Caco-2 (cell line): ENCODE results near the gene GLT8D2. TPM values are rescaled to one million over a fixed set of nuclear protein-coding genes. Genes with fewer than 3 reads are reported as not detected.

Source experiments
- BruUV-seq: library from RNA; stranded (reverse); fragments of 400-500 nt; replicated peaks from 2 replicates; lab custom pipeline; 2021; lab: Mats Ljungman, UMichigan
- CTCF ChIA-PET: fragments of 300-600 bp; sonication (Branson Sonifier 250); formaldehyde crosslinking; loops from one replicate; lab custom pipeline; 2022; ENCODE audit warnings: antibody characterized with exemption; lab: Charles Lee
- POLR2A ChIA-PET: fragments of 300-600 bp; sonication (Branson Sonifier 250); formaldehyde crosslinking; loops from one replicate; lab custom pipeline; 2022; ENCODE audit warnings: antibody characterized with exemption; lab: Charles Lee
- DNase-seq, 2 experiments: peaks; one replicate each; pipeline versions ENCODE4 v3.0.0 to v3.0.0-alpha.2; 2020 to 2022
- H3K27me3 ChIP-seq: replicated peaks from 2 replicates; pipeline ENCODE4 v1.6.0; 2011; ENCODE audit warnings: low read length; ENCODE audit not compliant: control insufficient read depth, insufficient read depth
- H3K36me3 ChIP-seq: 2 replicates; pipeline ENCODE4 v1.5.1; 2011; ENCODE audit warnings: low read length; ENCODE audit not compliant: control insufficient read depth, insufficient read depth
- H3K4me1 ChIP-seq: fragments of 250-450 bp; sonication (Bioruptor Pico); 2 replicates; pipeline ENCODE4 v1.5.1; 2020; ENCODE audit warnings: mild to moderate bottlenecking
- H3K4me3 ChIP-seq: 2 replicates; pipeline ENCODE4 v1.5.1; 2011; ENCODE audit warnings: low read depth, mild to moderate bottlenecking, control low read depth, low read length
- H3K9me3 ChIP-seq: fragments of 250-450 bp; sonication (Bioruptor Pico); 2 replicates; pipeline ENCODE4 v1.5.1; 2020; ENCODE audit warnings: mild to moderate bottlenecking, moderate library complexity
- H3K27ac Mint-ChIP-seq: one replicate; pipeline ENCODE4 v1.8.0; 2022; ENCODE audit warnings: mixed read lengths; ENCODE audit not compliant: unreplicated experiment
- H3K27me3 Mint-ChIP-seq: one replicate; pipeline ENCODE4 v1.8.0; 2022; ENCODE audit warnings: mixed read lengths; ENCODE audit not compliant: insufficient read depth, unreplicated experiment
- H3K36me3 Mint-ChIP-seq: one replicate; pipeline ENCODE4 v1.8.0; 2022; ENCODE audit warnings: mild to moderate bottlenecking, mixed read lengths; ENCODE audit not compliant: insufficient read depth, unreplicated experiment
- H3K4me1 Mint-ChIP-seq: one replicate; pipeline ENCODE4 v1.8.0; 2022; ENCODE audit warnings: low read depth, mixed read lengths; ENCODE audit not compliant: unreplicated experiment
- H3K4me3 Mint-ChIP-seq: one replicate; pipeline ENCODE4 v1.8.0; 2022; ENCODE audit warnings: mild to moderate bottlenecking, moderate library complexity, mixed read lengths; ENCODE audit not compliant: unreplicated experiment
- H3K9me3 Mint-ChIP-seq: one replicate; pipeline ENCODE4 v1.8.0; 2022; ENCODE audit warnings: mixed read lengths; ENCODE audit not compliant: unreplicated experiment
- CTCF ChIP-seq, 2 experiments: fragments of 200-600 bp in 1 of 2; IDR thresholded peaks; 1 replicate in 1 of 2; 2 replicates in 1 of 2; pipeline versions ENCODE4 v1.5.1 to v1.8.0; 2011 to 2022; ENCODE audit warnings: antibody characterized with exemption in 1 of 2, control low read depth in 1 of 2, inconsistent platforms in 1 of 2, low read depth in 1 of 2, low read length in 1 of 2, mild to moderate bottlenecking in 1 of 2, moderate library complexity in 1 of 2; ENCODE audit not compliant: insufficient read depth in 1 of 2, severe bottlenecking in 1 of 2, unreplicated experiment in 1 of 2
- intact Hi-C: fragments of 100-400 bp; cut with micrococcal nuclease; formaldehyde crosslinking; loops from one replicate; pipeline ENCODE4 v1.10.0; 2022; ENCODE audit not compliant: unreplicated experiment
- total RNA-seq: library from RNA; stranded (reverse); gene quantifications from 2 replicates; pipeline ENCODE4 v1.2.3, GENCODE V29; 2022

Gene GLT8D2
- total RNA-seq, 1 experiment from 2014 or later, result not detected

GRCh38 chr12:104006929-104007328 is 43.1 kb downstream of the GLT8D2 start:
- Mint-ChIP-seq H3K27ac (no peak overlapping the region), H3K4me3 (no peak overlapping the region), H3K27me3 (peaks cover 3% of the 10 kb centered on the region), H3K36me3 (no peaks in the 10 kb centered on the region), H3K4me1 (no peaks in the 10 kb centered on the region), H3K9me3 (no peaks in the 10 kb centered on the region)
- Histone ChIP-seq H3K27me3 (no peaks in the 10 kb centered on the region), H3K9me3 (no peaks in the 10 kb centered on the region), H3K4me3 (no peak overlapping the region), H3K36me3 (no peaks in the 10 kb centered on the region), H3K4me1 (no peaks in the 10 kb centered on the region)
- no TSS peak for BruUV-seq
- DNase-seq, result no peak
- intact Hi-C loops, result no loop called here
- ChIA-PET POLR2A (no interaction called here), CTCF (no interaction called here)
- TF ChIP-seq CTCF (IDR thresholded peaks at IDR 0.05; ENCODE audit: insufficient read depth in 1 of 2, low read depth in 1 of 2, low read length in 1 of 2, severe bottlenecking in 1 of 2, unreplicated experiment in 1 of 2), result no peak

GRCh38 chr12:104003596-104003995 is 46.4 kb downstream of the GLT8D2 start:
- Mint-ChIP-seq H3K4me1 (no peaks in the 10 kb centered on the region), H3K4me3 (no peak overlapping the region), H3K9me3 (no peaks in the 10 kb centered on the region), H3K27me3 (peaks cover 12% of the 10 kb centered on the region), H3K27ac (no peak overlapping the region), H3K36me3 (no peaks in the 10 kb centered on the region)
- ChIA-PET POLR2A (no interaction called here), CTCF (no interaction called here)
- DNase-seq, result no peak
- TF ChIP-seq CTCF (IDR thresholded peaks at IDR 0.05; ENCODE audit: insufficient read depth in 1 of 2, low read depth in 1 of 2, low read length in 1 of 2, severe bottlenecking in 1 of 2, unreplicated experiment in 1 of 2), result no peak
- Histone ChIP-seq H3K9me3 (0 out of 2 replicates have a peak, but pooled peaks cover 3% of the 10 kb centered on the region), H3K36me3 (no peaks in the 10 kb centered on the region), H3K4me3 (no peak overlapping the region), H3K27me3 (no peaks in the 10 kb centered on the region), H3K4me1 (no peaks in the 10 kb centered on the region)
- no TSS peak for BruUV-seq
- intact Hi-C loops, result no loop called here

- H3K4me3 ChIP-seq, result no peak overlapping the region
- no peaks in the 10 kb centered on the region for H3K27me3 ChIP-seq
- POLR2A ChIA-PET, result no interaction called here
- Mint-ChIP-seq H3K4me3 (no peak overlapping the region), H3K27ac (no peak overlapping the region), H3K4me1 (peaks cover 1% of the 10 kb centered on the region), H3K36me3 (no peaks in the 10 kb centered on the region), H3K9me3 (no peaks in the 10 kb centered on the region), H3K27me3 (peaks cover 12% of the 10 kb centered on the region)
- H3K4me1 ChIP-seq, result no peaks in the 10 kb centered on the region
- intact Hi-C loops, result no loop called here
- 0 out of 2 replicates have a peak, but pooled peaks cover 3% of the 10 kb centered on the region for H3K9me3 ChIP-seq
- H3K36me3 ChIP-seq, result no peaks in the 10 kb centered on the region
- CTCF ChIA-PET, result no interaction called here
- no TSS peak for BruUV-seq
- no peak for TF ChIP-seq CTCF (IDR thresholded peaks at IDR 0.05; ENCODE audit: insufficient read depth in 1 of 2, low read depth in 1 of 2, low read length in 1 of 2, severe bottlenecking in 1 of 2, unreplicated experiment in 1 of 2)
- no peak for DNase-seq
Observed at GRCh38 chr12:104002686-104003085, 47.3 kb downstream of the GLT8D2 start.
